ENCODE results near the gene FRMD8.
A peak's percentile ranks its signal among the peaks of the same experiment; 100 is the strongest.

The FRMD8 gene

GRCh38 chr11:65386307-65387140 is at the start of gene FRMD8:
TSS of gene FRMD8 (plus strand) at chr11:65386637. CDS start at chr11:65387037, 400 bp downstream.
- DNase-seq (ENCODE audit: low read depth, low spot score): peak; percentile 26

- DNase-seq (ENCODE audit: low read depth, low spot score): no peak
These were observed 47.8 kb upstream of the FRMD8 start for GRCh38 chr11:65338676-65339075.

GRCh38 chr11:65340226-65340625 is 46.2 kb upstream of the FRMD8 start:
- no peak for DNase-seq (ENCODE audit: low read depth, low spot score)

GRCh38 chr11:65341856-65342255 is 44.6 kb upstream of the FRMD8 start:
- DNase-seq (ENCODE audit: low read depth, low spot score): no peak

GRCh38 chr11:65351511-65351910 is 34.9 kb upstream of the FRMD8 start:
- no peak for DNase-seq (ENCODE audit: low read depth, low spot score)

GRCh38 chr11:65352783-65353182 is 33.7 kb upstream of the FRMD8 start:
- DNase-seq (ENCODE audit: low read depth, low spot score): no peak

- no peak for DNase-seq (ENCODE audit: low read depth, low spot score)
These were observed 33.1 kb upstream of the FRMD8 start for GRCh38 chr11:65353376-65353775.

GRCh38 chr11:65353900-65354264 is 32.6 kb upstream of the FRMD8 start:
- no peak for DNase-seq (ENCODE audit: low read depth, low spot score)

- peak; percentile 83 for DNase-seq (ENCODE audit: low read depth, low spot score)
These were observed 32.0 kb upstream of the FRMD8 start, which contains the start of gene TIGD3 for GRCh38 chr11:65354265-65355012. TSS of gene TIGD3 (plus strand) at chr11:65354751. CDS start at chr11:65355809, 1,058 bp downstream.

- no peak for DNase-seq (ENCODE audit: low read depth, low spot score)
These were observed 31.2 kb upstream of the FRMD8 start for GRCh38 chr11:65355013-65355775.

GRCh38 chr11:65355776-65356393 is 30.6 kb upstream of the FRMD8 start:
- DNase-seq (ENCODE audit: low read depth, low spot score): no peak

GRCh38 chr11:65356394-65356972 is 30.0 kb upstream of the FRMD8 start:
- no peak for DNase-seq (ENCODE audit: low read depth, low spot score)

- no peak for DNase-seq (ENCODE audit: low read depth, low spot score)
These were observed 28.5 kb upstream of the FRMD8 start for GRCh38 chr11:65357856-65358356.

GRCh38 chr11:65362320-65362931 is 24.0 kb upstream of the FRMD8 start:
- no peak for DNase-seq (ENCODE audit: low read depth, low spot score)

- no peak for DNase-seq (ENCODE audit: low read depth, low spot score)
These were observed 23.5 kb upstream of the FRMD8 start for GRCh38 chr11:65362966-65363365.

- DNase-seq (ENCODE audit: low read depth, low spot score): no peak
These were observed 22.7 kb upstream of the FRMD8 start for GRCh38 chr11:65363770-65364169.

- DNase-seq (ENCODE audit: low read depth, low spot score): peak; percentile 62
These were observed 20.1 kb upstream of the FRMD8 start for GRCh38 chr11:65366340-65366773.

GRCh38 chr11:65370659-65371049 is 15.8 kb upstream of the FRMD8 start:
- no peak for DNase-seq (ENCODE audit: low read depth, low spot score)

GRCh38 chr11:65373839-65374580 is 12.4 kb upstream of the FRMD8 start:
- no peak for DNase-seq (ENCODE audit: low read depth, low spot score)

- DNase-seq (ENCODE audit: low read depth, low spot score): no peak
These were observed 11.4 kb upstream of the FRMD8 start for GRCh38 chr11:65375012-65375411.
